ENCODE results near the gene CELA2A.

CELA2A gene

DNA sequence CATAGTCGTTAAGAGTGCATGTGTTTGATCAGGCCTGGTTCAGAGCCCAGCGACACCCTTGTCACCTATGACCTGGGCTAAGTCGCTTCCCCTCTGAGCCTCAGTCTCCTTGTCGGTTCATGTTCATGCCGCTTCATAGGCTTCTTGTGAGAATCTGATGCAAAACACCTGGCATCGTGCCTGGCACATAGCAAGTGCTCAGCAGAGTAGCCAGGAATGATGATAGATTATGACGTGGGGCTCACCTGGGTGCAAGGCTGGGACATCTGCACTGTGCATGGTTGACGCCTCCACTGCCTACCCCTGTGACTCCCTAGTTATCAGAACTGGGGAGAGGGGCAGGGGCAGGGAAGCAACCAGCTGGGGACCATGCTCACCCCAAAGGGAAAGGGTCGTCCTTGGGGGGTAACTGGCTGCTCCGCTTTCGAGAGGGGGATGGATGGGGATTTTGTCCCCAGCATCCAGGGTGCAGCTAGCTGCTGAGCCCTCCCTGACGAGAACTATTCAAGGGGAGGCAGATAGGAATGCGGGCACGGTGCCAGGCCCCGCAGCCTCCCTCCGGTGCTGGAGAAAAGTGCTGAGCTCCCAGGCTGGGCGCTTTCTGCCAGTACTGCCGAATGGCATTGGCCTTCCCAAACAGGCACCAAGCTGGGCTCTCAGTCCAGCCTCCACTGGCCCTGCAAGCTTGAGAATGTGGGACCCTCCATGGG is 37.6 kb upstream of the CELA2A start:
- Histone ChIP-seq H3K9ac (ENCODE audit: insufficient read length, low read depth) (peak overlapping the region; percentile 18), H3K4me1 (ENCODE audit: insufficient read depth, insufficient read length) (peaks cover 10% of the 10 kb centered on the region), H3K36me3 (ENCODE audit: insufficient read depth, insufficient read length, low read length) (peaks cover 23% of the 10 kb centered on the region), H3K9me3 (ENCODE audit: insufficient read depth, low read length) (no peaks in the 10 kb centered on the region), H3K27me3 (ENCODE audit: insufficient read depth, insufficient read length) (no peaks in the 10 kb centered on the region), H3K4me3 (ENCODE audit: insufficient read length, low read depth) (no peak overlapping the region)
- no peak for DNase-seq (ENCODE audit: low read depth, low spot score)
- TF ChIP-seq ZNF274 (IDR thresholded peaks at IDR 0.05; ENCODE audit: low read depth, low read length) (no peak), YY1 (IDR thresholded peaks at IDR 0.05; ENCODE audit: insufficient read depth, insufficient read length) (no peak), SUZ12 (IDR thresholded peaks at IDR 0.05; ENCODE audit: extremely low read depth, insufficient read depth, insufficient read length) (no peak)

- TF ChIP-seq ZNF274 (IDR thresholded peaks at IDR 0.05; ENCODE audit: low read depth, low read length): no peak
- TF ChIP-seq YY1 (IDR thresholded peaks at IDR 0.05; ENCODE audit: insufficient read depth, insufficient read length): no peak
- no peak for TF ChIP-seq SUZ12 (IDR thresholded peaks at IDR 0.05; ENCODE audit: extremely low read depth, insufficient read depth, insufficient read length)
- DNase-seq (ENCODE audit: low read depth, low spot score): no peak
- Histone ChIP-seq H3K4me1 (ENCODE audit: insufficient read depth, insufficient read length) (peaks cover 7% of the 10 kb centered on the region), H3K9ac (ENCODE audit: insufficient read length, low read depth) (no peak overlapping the region), H3K4me3 (ENCODE audit: insufficient read length, low read depth) (no peak overlapping the region), H3K9me3 (ENCODE audit: insufficient read depth, low read length) (no peaks in the 10 kb centered on the region), H3K36me3 (ENCODE audit: insufficient read depth, insufficient read length, low read length) (peaks cover 17% of the 10 kb centered on the region), H3K27me3 (ENCODE audit: insufficient read depth, insufficient read length) (no peaks in the 10 kb centered on the region)
Observed at GRCh38 chr1:15420853-15421465, 35.6 kb upstream of the CELA2A start.

DNA sequence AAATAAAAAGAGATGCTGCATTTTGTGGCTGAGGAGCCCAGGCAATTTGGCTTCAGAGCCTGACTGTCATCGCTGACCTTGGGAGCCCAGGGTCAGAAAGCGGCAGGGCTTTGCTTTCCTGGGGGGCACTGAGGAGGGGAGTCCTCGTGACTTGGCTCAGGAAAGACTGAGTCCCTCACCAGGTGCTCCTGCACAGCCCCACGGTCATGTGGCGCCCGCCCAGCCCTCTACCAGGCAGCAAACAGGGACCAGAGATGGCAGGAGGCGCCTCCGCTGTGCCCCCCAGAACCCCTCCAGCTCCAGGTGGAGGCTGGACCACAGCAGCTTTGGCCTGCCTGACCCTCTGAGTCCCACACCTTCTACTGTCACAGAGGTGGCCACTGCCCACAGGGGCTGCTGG is 33.7 kb upstream of the CELA2A start:
- TF ChIP-seq YY1 (IDR thresholded peaks at IDR 0.05; ENCODE audit: insufficient read depth, insufficient read length) (no peak), SUZ12 (IDR thresholded peaks at IDR 0.05; ENCODE audit: extremely low read depth, insufficient read depth, insufficient read length) (no peak), ZNF274 (IDR thresholded peaks at IDR 0.05; ENCODE audit: low read depth, low read length) (no peak)
- H3K4me3 ChIP-seq (ENCODE audit: insufficient read length, low read depth): no peak overlapping the region
- no peak overlapping the region for H3K9ac ChIP-seq (ENCODE audit: insufficient read length, low read depth)
- H3K27me3 ChIP-seq (ENCODE audit: insufficient read depth, insufficient read length): no peaks in the 10 kb centered on the region
- H3K9me3 ChIP-seq (ENCODE audit: insufficient read depth, low read length): no peaks in the 10 kb centered on the region
- no peak for DNase-seq (ENCODE audit: low read depth, low spot score)
- H3K4me1 ChIP-seq (ENCODE audit: insufficient read depth, insufficient read length): peaks cover 8% of the 10 kb centered on the region
- peaks cover 35% of the 10 kb centered on the region for H3K36me3 ChIP-seq (ENCODE audit: insufficient read depth, insufficient read length, low read length)

DNA sequence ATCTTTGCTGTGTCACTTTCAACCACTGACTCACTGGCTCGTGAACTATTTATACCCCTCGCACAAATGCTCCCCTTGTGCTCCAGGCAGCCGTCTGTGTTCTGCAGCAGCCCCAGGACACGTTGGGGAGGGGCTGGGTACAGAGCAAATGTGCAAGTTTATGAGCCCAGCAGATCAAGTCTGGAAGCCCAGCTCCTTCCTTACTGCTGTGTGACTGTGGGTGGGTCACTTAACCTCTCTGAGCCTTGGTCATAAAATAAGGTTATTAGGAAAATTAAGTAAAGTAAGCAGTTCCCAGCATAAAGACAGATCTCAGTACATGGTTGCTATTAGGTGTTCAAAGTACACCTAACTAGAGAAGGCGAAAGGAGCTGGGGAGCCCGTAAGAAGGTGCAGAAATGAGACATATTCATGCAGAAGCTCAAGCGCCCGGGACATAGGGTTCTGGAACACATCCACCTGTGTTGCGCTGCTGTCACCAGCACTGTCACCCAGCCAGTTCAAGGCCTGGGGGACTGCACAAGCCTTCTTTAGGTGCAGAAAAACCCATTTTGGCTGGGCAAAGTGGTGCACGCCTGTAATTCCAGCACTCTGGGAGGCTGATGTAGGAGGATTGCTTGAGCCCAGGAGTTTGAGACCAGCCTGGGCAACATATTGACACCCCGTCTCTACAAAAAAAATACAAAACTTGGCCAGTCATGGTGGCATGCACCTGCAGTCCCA is 33.0 kb upstream of the CELA2A start:
- no peak for TF ChIP-seq ZNF274 (IDR thresholded peaks at IDR 0.05; ENCODE audit: low read depth, low read length)
- no peak for TF ChIP-seq YY1 (IDR thresholded peaks at IDR 0.05; ENCODE audit: insufficient read depth, insufficient read length)
- no peak for TF ChIP-seq SUZ12 (IDR thresholded peaks at IDR 0.05; ENCODE audit: extremely low read depth, insufficient read depth, insufficient read length)
- H3K9ac ChIP-seq (ENCODE audit: insufficient read length, low read depth): no peak overlapping the region
- H3K9me3 ChIP-seq (ENCODE audit: insufficient read depth, low read length): no peaks in the 10 kb centered on the region
- H3K4me1 ChIP-seq (ENCODE audit: insufficient read depth, insufficient read length): peaks cover 8% of the 10 kb centered on the region
- DNase-seq (ENCODE audit: low read depth, low spot score): no peak
- no peak overlapping the region for H3K4me3 ChIP-seq (ENCODE audit: insufficient read length, low read depth)
- H3K36me3 ChIP-seq (ENCODE audit: insufficient read depth, insufficient read length, low read length): peaks cover 36% of the 10 kb centered on the region
- no peaks in the 10 kb centered on the region for H3K27me3 ChIP-seq (ENCODE audit: insufficient read depth, insufficient read length)

- Histone ChIP-seq H3K4me3 (ENCODE audit: insufficient read length, low read depth) (no peak overlapping the region), H3K36me3 (ENCODE audit: insufficient read depth, insufficient read length, low read length) (peaks cover 33% of the 10 kb centered on the region), H3K27me3 (ENCODE audit: insufficient read depth, insufficient read length) (no peaks in the 10 kb centered on the region), H3K4me1 (ENCODE audit: insufficient read depth, insufficient read length) (peaks cover 8% of the 10 kb centered on the region), H3K9me3 (ENCODE audit: insufficient read depth, low read length) (no peaks in the 10 kb centered on the region), H3K9ac (ENCODE audit: insufficient read length, low read depth) (no peak overlapping the region)
- TF ChIP-seq SUZ12 (IDR thresholded peaks at IDR 0.05; ENCODE audit: extremely low read depth, insufficient read depth, insufficient read length): no peak
- no peak for TF ChIP-seq YY1 (IDR thresholded peaks at IDR 0.05; ENCODE audit: insufficient read depth, insufficient read length)
- TF ChIP-seq ZNF274 (IDR thresholded peaks at IDR 0.05; ENCODE audit: low read depth, low read length): no peak
- no peak for DNase-seq (ENCODE audit: low read depth, low spot score)
Observed at GRCh38 chr1:15424146-15424667, 32.3 kb upstream of the CELA2A start.

- Histone ChIP-seq H3K27me3 (ENCODE audit: insufficient read depth, insufficient read length) (no peaks in the 10 kb centered on the region), H3K9me3 (ENCODE audit: insufficient read depth, low read length) (no peaks in the 10 kb centered on the region), H3K4me3 (ENCODE audit: insufficient read length, low read depth) (no peak overlapping the region), H3K9ac (ENCODE audit: insufficient read length, low read depth) (no peak overlapping the region), H3K36me3 (ENCODE audit: insufficient read depth, insufficient read length, low read length) (peaks cover 35% of the 10 kb centered on the region), H3K4me1 (ENCODE audit: insufficient read depth, insufficient read length) (peaks cover 8% of the 10 kb centered on the region)
- no peak for DNase-seq (ENCODE audit: low read depth, low spot score)
- TF ChIP-seq SUZ12 (IDR thresholded peaks at IDR 0.05; ENCODE audit: extremely low read depth, insufficient read depth, insufficient read length) (no peak), ZNF274 (IDR thresholded peaks at IDR 0.05; ENCODE audit: low read depth, low read length) (no peak), YY1 (IDR thresholded peaks at IDR 0.05; ENCODE audit: insufficient read depth, insufficient read length) (no peak)
Observed at GRCh38 chr1:15424981-15425380, 31.6 kb upstream of the CELA2A start.

DNA sequence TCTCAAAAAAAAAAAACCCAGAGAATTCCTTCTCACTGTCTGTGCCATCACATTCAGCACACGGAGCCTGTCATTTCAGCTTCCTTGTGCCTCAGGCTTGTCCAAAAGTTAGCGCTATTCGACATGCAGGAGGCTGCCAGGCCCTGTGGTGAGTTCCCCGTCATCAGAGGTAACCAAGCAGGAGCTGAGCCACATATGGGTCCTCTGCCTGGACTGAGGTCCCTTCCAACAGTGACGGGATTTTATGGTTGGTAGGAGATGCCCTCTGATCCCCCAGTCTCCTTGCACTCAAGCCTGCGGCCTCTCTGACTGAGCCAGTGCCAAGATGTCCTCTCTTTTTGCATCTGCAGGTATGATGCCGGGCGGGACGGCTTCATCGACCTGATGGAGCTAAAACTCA is 31.0 kb upstream of the CELA2A start:
- Histone ChIP-seq H3K4me1 (ENCODE audit: insufficient read depth, insufficient read length) (peaks cover 8% of the 10 kb centered on the region), H3K9me3 (ENCODE audit: insufficient read depth, low read length) (no peaks in the 10 kb centered on the region), H3K36me3 (ENCODE audit: insufficient read depth, insufficient read length, low read length) (peaks cover 35% of the 10 kb centered on the region), H3K4me3 (ENCODE audit: insufficient read length, low read depth) (no peak overlapping the region), H3K27me3 (ENCODE audit: insufficient read depth, insufficient read length) (no peaks in the 10 kb centered on the region), H3K9ac (ENCODE audit: insufficient read length, low read depth) (no peak overlapping the region)
- TF ChIP-seq SUZ12 (IDR thresholded peaks at IDR 0.05; ENCODE audit: extremely low read depth, insufficient read depth, insufficient read length) (no peak), YY1 (IDR thresholded peaks at IDR 0.05; ENCODE audit: insufficient read depth, insufficient read length) (no peak), ZNF274 (IDR thresholded peaks at IDR 0.05; ENCODE audit: low read depth, low read length) (no peak)
- no peak for DNase-seq (ENCODE audit: low read depth, low spot score)
